NCI-H2107 treated with DMSO at 0.1 percent for 48 hours (cell line): Measurements from ENCODE around the gene SLK.

Experiments used
- DNase-seq: peaks from one replicate; lab custom pipeline; 2025; ENCODE audit not compliant: unreplicated experiment; lab: John Stamatoyannopoulos, UW

SLK gene

GRCh38 chr10:104045151-104046089 is 78.5 kb downstream of the SLK start:
- no peak for DNase-seq

DNA sequence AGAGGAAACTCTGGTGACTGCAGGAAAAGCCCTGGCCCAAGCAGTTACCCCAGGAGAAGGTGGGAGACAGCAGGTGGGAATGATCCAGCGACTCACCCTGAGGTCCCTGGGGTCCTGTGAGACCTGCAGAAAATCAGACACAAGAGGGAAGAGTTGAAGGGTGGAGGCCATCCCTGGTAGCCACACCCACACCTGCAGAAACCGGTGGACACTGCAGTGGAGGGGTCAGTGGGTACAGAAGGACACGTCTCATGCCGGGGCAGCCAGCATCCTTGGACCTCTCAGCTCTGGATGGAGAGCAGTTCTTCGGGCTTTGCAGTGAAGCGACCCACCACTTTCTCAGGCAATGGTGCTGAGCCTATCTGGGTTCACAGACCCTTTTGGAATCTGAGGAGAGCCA is 79.7 kb downstream of the SLK start:
- DNase-seq = no peak

GRCh38 chr10:104049504-104050250 is 82.7 kb downstream of the SLK start:
- no peak for DNase-seq

DNA sequence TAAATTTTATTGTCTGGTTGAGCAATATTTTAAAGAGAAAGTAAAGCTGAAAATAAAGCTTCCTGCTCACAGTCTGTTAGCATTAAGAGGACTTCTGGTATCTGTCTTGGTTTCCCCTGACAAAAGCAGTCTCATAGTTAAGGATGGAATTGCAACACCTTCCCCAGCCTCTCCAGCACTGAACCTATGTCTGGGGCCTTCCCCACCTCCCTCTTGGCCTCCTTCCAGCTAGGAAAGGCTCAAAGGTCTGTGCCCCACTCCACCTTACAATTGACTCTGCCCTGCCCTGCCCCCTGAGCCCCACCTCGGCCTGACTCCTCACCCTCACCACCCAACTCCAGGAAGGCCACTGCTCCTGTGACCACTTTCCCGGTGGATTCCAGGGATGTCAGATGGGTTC is 85.5 kb downstream of the SLK start:
- DNase-seq = no peak

DNA sequence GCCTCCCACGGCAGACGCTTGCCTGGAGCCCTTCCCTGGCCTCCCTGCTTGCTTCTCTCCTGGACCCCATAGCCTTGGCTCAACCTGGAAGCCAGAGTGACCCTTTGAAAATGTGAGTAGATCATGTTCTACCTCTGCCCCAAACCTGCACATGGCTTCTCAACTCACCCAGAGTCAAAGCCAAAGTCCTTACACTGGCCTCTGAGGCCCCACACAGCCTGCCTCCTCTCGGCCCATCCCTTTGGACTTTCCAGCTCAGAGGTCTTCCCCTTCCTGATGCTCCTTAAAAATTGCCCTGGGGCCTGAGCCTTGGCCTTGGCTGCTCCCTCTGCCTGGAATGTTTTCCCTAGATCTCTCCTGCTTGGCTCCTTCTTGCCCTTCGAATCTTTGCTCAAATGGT is 86.3 kb downstream of the SLK start:
- no peak for DNase-seq

- DNase-seq = no peak
Measured at GRCh38 chr10:104054430-104054829, 87.5 kb downstream of the SLK start.

DNA sequence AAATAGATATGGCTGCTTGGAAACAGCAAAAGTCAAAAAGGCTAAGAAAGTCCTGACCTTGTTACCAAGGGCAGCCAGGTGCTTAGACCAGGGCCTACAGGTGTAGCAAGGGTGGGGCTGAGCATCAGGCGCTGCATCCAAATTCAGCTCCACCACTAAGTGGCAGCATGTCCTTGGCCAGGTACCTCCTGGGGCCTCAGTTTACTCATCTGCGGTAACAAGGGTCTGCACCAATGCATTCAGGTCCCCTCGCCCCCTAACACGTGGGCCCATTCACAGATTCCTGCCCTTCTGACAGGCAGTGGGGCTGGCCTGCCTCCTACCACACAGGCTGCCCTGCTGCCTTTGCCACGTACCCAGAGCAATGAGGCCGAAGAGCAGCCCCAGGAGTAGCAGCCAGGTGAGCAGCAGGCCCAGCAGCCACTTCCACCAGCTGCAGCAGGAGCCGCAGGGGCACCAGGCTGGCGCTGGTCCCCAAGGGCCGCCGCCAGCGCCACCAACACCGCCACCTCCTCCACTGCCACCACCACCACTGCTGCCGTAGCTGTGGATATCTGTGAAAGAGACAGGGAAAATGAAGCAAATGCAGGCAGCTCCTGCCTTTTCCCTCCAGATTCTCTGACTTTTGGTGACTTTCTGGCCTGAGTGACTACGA is 89.8 kb downstream of the SLK start:
- DNase-seq = no peak

DNA sequence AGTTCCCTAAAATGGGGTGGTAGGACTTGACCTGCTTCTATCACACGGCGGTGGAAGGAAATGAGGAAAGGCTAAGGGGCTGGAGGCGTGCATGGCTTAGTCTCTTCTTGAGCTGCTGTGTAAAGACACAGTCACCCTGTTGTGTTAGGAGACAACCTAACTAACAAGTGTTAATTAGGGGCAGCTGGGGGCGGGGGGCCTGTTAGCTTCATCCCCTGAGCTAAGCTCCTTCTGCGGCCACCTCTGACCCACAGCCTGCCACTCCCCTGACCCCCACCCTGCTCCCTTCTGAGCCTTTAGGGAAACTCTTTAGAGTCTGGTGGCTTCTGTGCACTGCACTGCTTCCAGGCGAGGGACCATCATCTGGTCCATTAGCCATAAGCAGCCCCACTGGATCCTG is 90.8 kb downstream of the SLK start:
- DNase-seq = no peak

GRCh38 chr10:104059364-104059763 is 92.4 kb downstream of the SLK start:
- no peak for DNase-seq

DNA sequence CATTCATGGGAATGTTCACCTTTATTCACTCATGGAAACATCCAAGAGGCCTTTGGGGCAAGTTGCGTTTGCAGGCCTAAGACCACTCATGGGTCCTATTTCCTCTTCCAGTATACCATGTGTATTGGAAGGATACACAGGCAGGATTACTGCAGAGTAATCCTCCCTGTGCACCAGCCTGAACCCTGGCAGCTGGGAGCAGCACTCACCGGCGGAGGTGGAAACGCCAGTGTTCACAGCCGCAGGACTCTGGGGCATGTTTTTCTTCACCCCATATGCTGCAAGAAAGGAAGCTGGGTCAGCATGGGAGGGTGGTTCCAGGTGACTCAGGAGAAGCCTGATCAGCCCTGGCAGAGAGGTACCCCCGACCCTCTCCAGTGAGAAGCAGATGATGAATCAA is 94.3 kb downstream of the SLK start:
- no peak for DNase-seq

- no peak for DNase-seq
Measured at GRCh38 chr10:104065748-104066147, 98.8 kb downstream of the SLK start.

- no peak for DNase-seq
Measured at GRCh38 chr10:104066945-104067344, 100.0 kb downstream of the SLK start.

DNA sequence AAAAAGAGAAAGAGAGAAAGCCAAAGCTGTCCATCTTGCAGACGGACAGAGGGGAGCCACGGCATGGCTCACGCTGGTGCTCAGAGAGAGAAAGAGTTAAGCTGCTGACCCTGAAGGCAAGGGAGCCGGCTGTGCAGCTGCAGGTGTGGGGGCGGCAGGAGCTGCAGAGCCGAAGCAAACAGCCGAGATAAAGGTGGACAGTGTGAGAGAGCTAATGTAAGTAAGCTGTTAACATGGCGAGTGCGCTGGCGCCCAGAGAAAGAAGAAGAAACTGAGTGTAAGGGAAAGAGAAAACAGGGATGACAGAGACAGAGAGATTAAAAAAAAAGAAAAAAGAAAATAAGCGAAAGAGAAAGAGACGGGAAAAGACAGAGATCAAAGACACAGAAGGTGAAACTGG is 100.6 kb downstream of the SLK start:
- DNase-seq = no peak

GRCh38 chr10:104069613-104070012 is 102.7 kb downstream of the SLK start:
- no peak for DNase-seq

DNA sequence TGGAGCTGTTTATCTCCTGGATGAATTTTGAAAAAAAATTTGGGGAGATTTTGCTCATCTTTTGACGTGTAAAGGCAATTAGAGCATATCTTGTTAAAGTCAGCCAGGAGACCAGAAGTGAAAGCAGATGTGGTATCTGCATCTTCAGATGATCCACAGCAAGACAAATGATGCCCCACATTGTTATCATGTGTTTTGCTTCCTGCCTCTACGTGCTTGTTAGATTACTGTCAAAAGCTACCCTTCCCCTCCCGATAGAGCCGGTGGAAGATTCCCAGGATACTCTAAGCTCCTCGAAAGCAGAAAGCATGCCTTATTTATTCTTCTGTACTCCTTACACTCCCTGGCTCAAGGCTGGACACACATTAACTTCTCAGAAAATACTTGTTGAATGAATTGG is 105.8 kb downstream of the SLK start:
- DNase-seq = no peak

DNA sequence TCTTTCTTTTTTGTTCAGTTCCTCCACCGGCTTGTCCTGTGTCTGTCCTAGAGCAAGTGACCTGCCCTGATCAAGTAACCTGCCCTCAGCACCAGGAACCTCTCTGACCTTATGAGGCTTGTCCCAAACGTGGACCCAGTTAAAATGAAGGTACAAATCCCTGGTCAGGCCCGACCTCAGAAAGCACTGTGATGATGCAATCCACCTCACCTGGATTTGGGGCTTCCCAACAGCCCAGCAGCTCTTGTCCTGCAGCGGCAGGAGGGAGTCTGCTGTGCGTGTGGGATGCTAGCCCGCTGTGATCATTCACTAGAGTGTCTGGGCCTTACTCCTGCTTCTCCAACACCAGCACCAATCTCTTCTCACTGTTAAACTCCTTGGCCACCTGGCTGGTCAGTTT is 107.6 kb downstream of the SLK start:
- DNase-seq = no peak

- DNase-seq = peak; percentile 76
Measured at GRCh38 chr10:104076743-104077160, 109.8 kb downstream of the SLK start.

DNA sequence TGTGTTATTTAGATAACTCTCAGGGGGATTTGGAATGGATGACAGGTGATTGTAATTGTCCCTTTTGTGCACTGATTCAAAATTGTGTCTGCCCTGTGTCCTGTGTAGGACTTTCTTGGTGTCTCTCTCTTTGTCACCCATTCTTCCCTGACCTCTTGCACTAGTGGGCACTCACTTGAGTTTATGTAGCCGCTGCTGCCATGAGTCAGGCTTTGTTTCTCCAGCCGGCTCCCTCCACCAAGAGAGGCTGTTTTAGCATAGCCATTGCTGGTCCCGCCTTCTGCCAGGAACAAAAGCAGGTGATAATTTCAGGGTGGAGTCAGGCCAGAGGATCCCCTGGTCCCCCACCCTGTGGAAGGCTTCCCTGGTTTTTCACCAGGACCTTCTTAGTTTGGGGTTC is 110.3 kb downstream of the SLK start:
- peak; percentile 65 for DNase-seq

DNA sequence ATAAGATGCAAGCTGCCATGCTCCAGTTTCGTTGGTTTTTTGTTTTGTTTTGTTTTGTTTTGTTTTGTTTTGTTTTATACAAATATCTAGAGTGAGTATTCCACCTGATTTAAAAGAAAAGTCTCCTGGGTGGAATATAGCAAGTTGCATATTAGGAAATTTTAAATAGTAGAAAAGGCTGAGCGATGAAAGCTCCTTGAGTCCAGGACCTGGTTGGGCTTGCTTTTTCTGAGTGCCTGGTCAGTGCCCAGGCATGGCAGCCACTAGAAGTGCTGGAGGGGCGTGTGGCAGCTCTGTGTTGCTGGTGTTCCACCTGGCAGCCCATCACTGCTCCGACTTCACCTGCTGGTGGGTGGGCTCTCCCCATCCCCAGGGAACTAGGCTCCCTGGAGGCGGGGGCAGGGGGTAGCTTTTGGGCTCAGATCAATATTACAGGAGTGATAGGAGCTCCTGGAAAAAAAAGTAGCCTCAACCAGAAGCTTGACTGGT is 110.8 kb downstream of the SLK start:
- no peak for DNase-seq
